Activated CD8-positive, alpha-beta memory T cell treated with anti-CD3 and anti-CD28 coated beads, Interleukin-2, amount 50 U/mL, for 1 hour (primary cell): Measurements from ENCODE around the gene ZNF681.
"Not testable (repeated sequence)": the region's sequence is repeated elsewhere in the genome, so short reads cannot be mapped to it uniquely, and the experiment has no call there.

Source experiments
- DNase-seq: peaks from one replicate; pipeline ENCODE4 v3.0.0-alpha.2; 2020; ENCODE audit errors: extremely low read depth

The ZNF681 gene

DNA sequence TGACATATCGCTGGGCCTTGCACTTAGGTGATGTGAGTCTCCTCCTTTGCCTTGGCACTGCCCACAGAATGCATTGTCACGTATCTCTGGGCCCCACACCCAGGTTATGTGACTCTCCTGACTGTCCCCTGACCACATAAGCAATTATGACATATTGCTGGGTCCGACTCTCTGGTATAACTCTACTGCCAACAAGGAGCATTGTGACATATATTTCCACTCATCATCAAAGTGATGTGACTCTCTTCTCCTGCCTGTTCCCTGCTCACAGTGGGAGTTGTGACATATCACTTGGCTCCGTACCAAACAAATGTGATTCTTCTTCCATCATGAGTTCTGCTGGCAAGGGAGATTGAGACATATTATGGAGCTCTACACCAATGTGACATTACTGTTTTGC lies 15.4 kb upstream of the ZNF681 start:
- no peak for DNase-seq

DNA sequence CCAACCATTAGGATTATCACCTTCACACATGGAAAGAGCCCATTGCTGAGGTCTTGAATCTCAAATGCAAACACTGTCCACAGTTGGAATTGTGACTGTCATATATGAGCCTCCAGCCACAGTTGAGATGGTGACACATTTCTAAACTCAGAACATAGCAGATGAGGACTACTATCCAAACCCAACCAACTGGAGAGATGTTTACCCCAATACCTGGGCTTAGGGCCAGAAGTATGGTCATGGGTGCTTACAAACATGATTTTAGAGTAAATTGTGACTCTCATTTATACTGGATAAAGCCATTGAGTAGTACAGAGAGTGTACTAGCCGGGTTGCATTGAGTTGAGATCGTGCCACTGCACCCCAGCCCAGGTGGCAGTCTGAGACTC lies 14.0 kb upstream of the ZNF681 start:
- DNase-seq: no peak

DNA sequence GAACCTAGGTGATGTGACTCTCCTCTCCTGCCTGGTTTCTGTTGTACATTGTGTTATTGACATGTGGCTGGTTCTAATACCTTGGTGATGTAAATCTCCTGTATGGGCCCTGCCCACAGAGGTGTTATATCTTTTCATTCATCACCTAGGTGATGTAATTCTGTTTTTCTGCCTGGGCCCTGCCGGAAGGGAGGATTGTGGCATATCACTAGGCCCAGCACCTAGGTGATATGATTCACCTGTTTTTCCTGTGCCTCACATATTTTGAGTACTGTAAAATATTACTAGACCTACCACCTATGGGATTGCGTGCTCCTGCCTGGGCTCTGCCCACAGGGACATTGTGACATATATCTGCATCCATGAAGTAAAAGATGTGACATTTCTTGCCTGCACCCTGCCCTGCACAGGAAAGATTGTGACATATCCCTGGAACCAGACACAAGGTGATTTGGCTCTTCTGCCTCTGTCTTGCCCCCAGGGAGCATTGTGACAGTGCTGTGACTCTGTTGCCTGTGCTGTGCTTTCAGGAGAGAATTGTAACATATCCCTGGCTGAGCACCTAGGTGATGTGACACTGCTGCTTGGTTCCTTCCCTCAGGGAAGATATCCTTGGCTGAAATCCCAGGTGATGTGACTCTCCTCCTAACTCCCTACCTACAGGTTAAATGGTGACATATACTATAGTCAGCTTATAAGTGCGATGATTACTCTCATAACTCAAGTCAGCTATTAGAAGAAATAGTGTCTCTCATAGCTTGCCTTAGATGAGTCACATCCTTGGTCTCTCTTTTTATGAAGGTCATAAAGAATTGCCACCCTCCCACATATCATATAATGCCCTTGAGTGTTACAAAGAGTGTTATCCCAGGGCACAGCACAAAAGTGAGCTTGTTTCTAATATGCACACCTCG lies 13.3 kb upstream of the ZNF681 start:
- no peak for DNase-seq

DNA sequence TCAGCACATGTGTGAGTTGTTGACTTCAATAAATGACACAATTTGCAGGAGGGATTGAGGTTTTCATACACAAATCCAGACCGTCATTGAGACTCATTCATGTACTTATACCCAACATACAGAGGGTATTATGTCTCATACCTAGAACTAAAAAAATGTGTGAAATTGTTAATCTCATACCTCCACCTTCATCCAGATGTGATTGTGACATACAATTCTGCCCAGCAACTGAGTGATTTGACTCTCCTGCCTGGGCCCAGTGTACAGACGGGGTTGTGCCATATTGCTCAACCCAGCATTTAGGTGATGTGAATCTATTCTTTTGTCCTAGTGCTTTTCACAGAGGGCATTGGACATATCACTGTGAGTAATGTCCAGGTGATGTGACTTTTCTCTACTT lies 12.6 kb upstream of the ZNF681 start:
- DNase-seq: no peak

DNA sequence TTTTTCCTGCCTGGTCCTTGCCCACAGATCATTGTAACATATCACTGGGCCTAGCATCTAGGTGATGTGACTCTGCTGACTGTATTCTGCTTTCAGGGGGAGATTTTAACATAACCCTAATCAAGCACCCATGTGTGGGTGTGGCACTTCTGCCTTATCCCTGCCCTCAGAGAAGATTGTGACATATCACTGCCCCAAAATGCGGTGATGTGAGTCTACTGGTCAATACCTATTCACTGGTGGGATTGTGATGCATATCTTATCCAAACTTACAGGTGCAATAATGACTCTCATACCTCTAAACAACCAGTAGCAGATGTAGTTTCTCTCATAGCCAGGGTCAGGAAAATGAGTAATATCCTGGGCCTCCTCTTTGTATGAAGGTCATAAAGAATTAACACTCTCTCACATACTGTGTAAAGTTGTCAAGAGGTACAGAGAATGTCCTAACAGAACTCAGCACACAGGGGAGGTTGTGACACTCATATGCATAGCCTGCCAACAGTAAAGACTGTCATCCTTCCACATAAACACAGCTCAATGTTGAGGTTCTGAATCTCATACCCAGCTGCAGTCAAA lies 12.1 kb upstream of the ZNF681 start:
- no peak for DNase-seq

DNA sequence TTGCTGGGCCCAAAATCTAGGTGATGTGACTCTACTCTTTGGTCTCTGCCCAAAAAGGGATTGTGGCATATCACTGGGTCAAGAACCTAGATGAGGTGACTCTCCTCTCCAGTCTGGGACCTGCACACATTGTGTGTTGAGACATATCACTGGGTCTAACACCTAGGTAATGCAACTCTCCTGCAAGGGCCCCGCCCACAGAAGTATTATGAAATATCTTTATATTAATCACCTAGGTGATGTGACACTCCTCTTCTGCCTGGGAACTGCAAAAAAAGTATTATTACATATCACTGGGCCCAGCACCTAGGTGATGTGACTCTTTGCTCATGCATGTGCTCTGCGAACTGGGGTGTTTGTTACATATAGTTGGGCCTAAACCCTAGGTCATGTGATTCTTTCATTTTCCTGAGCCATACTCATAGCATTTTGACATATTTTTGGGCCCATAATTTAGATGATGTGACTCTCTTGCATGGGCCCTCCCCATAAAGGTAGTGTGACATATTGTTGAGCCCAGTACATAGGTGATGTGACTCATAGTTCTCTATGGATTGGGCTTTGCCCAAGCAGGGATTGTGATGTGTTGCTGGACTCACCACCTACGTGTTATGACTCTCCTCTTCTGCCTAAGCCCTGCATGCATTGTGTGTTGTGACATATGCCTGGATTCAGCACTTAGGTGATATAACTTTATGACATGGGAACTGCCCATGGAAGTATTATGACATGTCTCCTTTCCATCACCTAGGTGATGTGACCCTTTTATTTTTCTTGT lies 11.2 kb upstream of the ZNF681 start:
- no peak for DNase-seq

DNA sequence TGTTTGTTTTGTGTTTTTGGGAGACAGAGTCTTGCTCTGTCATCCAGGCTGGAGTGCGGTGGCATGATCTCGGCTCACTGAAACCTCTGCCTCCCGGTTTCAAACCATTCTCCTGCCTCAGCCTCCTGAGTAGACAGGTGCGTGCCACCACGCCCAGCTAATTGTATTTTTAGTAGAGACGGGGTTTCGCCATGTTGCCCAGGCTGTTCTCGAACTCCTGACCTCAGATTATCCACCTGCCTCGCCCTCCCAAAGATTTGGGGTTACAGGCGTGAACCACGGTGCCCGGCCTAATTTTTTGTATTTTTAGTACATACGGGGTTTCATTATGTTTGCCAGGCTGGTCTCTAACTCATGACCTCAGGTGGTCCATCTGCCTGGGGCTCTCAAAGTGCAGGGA lies 8.3 kb upstream of the ZNF681 start:
- no peak for DNase-seq

DNA sequence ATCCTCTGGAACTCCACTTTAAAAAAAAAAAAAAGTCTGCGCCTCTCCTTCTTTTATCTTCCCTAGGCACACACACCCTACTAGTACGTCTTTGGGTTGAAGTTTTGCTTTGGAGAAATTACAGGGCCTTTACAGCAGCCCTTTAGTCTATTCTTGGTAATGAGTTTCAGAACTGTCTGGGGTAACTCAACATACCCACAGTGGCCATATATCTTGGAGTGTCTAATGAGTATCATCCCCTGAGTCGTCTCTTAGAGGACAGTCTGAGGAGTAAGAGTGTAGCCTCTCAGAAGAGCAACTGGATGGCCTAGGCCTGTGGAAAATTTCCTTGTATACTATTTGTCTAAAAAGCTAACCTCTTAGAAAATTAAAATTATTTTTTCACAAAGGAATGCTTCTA lies 6.1 kb upstream of the ZNF681 start:
- no peak for DNase-seq

DNA sequence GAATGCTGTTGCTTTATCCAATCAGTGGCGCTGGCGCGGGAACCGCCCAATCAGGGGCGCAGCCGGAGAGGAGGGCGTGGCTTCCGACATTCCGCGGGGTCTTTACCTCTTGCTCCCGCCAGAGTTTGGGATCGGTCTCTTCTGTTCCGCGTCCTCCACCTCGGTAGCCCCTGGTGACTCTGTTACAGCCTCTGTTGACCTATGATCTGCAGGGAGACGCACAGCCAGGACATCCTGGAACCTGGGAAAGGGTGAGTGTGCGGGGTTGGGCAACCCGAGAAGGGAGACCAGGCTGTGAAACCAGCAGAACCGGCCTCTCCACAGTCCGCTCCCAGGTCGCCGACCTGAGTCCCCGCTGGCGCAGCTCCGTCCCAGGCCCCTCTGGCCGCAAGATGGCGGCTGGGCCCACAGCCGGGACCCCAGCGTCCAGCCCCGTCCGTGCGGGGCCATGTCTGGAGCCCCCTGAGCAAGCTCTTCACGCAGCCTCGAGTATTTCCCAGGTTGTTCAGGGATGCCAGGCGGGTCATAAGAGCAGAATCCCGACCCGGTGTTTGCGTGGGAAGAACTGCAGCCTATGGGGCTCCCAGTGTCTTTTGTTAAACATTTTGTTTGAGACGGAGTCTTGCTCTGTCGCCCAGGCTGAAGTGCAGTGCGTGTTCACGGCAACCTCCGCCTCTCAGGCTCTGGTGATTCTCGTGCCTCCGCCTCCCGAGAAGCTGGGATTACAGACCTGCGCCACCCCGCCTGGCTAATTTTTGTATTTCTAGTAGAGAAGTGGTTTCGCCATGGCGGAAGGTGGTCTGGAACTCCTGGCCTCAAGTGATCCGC lies 4.4 kb upstream of the ZNF681 start:
- DNase-seq: no peak

DNA sequence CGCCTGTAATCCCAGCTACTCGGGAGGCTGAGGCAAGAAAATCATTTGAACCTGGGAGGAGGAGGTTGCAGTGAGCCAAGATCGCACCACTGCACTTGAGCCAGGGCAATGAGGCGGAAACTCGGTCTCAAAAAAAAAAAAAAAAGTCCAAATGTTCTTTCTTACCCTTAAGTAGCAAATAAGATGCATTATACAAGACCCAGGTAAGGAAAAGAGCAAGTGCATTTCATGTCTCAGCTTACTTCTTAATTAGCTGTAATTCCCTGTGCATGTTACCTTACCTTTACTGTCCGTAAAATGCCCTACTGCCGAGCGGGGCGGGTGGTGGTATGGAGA lies 3.8 kb upstream of the ZNF681 start:
- DNase-seq: peak; percentile 49

DNA sequence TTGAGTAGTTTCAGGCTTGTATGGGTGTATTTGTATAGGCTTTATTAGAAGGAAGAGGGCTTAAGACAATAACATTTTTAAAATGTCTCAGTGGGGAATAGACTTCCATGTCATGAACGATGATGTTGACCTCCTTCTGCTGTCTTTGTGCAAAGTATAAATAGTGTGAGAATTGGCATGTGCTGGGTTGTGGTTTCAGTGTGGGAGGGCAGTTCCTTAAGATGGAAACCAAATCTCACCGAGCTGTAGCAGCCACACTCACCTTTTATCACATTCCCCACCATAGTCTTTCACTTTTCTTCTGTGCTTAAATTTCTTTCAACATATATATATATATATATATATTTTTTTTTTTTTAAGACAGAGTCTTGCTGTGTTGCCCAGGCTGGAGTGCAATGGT lies 1.6 kb upstream of the ZNF681 start:
- DNase-seq: not testable (repeated sequence)

DNA sequence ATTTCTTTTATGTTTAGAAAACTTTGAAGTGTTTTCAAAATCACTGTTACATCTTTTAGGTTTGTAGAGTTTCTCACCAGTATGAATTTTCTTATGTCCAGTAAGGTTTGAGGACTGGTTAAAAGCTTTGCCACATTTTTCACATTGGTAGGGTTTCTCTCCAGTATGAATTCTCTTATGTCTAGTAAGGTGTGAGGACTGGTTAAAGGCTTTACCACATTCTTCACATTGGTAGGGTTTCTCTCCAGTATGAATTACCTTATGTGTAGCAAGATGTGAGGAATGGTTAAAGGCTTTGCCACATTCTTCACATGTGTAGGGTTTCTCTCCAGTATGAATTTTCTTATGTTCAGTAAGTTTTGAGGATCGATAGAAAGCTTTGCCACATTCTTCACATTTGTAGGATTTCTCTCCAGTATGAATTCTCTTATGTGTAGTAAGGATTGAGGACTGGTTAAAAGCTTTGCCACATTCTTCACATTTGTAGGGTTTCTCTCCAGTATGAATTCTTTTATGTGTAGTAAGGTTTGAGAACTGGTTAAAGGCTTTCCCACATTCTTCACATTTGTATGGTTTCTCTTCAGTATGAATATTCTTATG lies 15.0 kb downstream of the ZNF681 start:
- not testable (repeated sequence) for DNase-seq

DNA sequence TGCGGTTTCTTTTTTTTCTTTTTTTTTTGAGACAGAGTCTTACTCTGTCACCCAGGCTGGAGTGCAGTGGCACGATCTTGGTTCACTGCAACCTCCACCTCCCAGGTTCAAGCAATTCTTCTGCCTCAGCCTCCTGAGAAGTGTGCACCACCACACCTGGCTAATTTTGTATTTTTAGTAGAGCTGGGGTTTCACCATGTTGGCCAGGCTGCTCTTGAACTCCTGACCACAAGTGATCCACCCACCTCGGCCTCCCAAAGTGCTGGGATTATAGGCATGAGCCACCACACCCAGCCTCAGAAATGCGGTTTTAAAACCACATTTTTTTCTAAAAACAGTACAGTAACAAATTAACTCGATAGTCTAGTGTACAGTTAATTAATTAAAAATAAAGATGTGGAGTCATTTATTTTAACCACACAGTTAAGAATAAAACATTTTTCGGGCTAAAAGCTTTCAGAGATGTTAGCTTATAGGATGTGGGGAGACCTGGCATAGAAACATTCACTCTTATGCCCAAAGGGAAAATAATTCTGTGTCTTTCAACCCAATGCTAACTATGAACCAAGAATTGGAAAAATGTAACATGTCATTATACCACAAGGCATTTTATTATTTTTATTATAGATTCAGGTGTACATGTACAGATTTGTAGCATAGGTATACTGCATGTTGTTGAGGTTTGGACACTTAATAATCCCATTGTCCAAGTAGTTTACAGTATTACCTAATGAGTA lies 27.8 kb downstream of the ZNF681 start:
- not testable (repeated sequence) for DNase-seq

DNA sequence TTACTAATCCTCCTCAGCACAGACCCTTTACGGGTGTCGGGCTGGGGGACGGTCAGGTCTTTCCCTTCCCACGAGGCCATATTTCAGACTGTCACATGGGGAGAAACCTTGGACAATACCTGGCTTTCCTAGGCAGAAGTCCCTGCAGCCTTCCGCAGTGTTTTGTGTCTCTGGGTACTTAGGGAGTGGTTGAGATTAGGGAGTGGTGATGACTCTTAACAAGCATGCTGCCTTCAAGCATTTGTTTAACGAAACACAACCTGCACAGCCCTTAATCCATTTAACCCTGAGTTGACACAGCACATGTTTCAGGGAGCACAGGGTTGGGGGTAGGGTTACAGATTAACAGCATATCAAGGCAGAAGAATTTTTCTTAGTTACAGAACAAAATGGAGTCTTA lies 34.5 kb downstream of the ZNF681 start:
- DNase-seq: not testable (repeated sequence)

DNA sequence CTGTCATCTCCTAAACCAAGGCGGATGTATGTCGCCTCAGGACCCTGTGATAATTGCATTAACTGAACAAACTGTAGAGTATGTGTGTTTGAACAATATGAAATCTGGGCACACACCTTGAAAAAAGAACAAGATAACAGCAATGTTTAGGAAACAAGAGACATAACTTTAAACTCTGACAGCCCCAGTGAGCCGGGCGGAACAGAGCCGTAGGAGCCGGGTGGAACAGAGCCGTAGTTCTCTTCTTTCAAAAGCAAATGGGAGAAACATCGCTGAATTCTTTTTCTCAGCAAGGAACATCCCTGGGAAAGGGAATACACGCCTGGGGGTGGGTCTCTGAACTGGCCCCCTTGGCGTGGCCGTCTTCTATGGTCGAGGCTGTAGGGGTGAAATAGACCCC lies 39.9 kb downstream of the ZNF681 start:
- DNase-seq: no peak

DNA sequence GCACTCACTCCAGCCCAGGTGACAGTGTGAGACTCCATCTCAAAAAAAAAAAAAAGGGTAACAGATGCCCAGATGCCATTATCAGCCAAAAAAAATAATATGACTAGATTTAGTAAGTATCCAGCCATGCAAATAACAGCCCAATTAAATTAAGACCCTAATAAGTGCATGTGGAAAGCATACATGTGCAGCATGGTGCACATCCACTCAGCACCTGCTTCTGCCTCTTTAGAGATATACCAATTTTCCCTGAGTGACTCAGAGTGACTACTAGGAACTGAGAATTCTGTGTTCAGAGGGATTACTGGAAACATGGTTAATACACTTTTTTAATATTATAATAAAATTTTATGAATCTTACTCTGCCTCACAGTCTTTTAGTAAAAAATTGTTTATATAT lies 41.9 kb downstream of the ZNF681 start:
- no peak for DNase-seq

DNA sequence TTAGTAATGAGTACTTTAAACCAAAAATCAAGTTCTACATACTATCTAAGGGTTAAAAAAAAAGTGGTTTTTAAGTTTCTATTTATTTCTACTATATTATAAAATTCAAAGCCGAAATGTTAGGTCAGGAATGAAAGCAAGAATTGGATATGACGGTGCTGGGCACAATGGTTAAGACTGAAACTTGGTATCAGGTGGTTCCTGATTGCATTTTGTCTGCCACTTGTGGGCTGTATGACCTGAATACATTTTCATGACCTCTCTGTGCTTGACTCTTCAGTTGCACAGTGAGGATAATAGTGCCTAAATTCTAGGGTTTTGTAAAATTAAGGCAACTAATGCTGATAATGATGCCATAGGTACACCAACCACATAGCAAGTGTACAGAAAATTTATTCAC lies 49.3 kb downstream of the ZNF681 start:
- no peak for DNase-seq

DNA sequence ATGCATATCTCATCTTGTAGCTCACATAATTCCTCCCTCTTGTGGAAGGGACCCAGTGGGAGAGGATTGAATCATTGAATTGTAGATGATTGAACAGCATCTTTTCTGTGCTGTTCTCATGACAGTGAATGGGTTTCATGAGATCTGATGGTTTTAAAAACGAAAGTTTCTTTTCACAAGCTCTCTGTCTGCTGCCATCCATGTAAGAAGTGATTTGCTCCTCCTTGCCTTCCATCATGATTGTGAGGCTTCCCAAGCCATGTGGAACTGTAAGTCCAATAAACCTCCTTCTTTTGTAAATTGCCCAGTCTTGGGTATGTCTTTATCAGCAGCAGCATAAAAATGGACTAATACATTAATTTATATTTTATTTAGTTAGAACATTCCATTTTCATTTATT lies 52.0 kb downstream of the ZNF681 start:
- no peak for DNase-seq

DNA sequence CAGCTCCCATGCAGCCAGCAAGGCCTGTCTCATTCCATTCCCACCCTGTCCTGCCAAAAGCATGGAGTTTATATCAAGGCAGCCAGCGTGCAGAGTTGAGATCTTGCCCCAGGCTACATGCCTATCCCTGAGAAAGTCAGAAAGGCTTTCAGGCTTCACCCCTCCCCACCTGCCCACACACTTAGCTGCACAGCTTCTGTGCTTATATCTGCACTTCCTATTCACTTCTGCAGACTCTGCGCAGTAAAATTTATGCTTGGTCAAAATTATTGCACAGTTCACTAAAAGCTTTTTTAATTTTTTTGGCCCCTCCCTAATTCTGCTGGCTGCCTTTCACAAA lies 59.2 kb downstream of the ZNF681 start:
- no peak for DNase-seq

DNA sequence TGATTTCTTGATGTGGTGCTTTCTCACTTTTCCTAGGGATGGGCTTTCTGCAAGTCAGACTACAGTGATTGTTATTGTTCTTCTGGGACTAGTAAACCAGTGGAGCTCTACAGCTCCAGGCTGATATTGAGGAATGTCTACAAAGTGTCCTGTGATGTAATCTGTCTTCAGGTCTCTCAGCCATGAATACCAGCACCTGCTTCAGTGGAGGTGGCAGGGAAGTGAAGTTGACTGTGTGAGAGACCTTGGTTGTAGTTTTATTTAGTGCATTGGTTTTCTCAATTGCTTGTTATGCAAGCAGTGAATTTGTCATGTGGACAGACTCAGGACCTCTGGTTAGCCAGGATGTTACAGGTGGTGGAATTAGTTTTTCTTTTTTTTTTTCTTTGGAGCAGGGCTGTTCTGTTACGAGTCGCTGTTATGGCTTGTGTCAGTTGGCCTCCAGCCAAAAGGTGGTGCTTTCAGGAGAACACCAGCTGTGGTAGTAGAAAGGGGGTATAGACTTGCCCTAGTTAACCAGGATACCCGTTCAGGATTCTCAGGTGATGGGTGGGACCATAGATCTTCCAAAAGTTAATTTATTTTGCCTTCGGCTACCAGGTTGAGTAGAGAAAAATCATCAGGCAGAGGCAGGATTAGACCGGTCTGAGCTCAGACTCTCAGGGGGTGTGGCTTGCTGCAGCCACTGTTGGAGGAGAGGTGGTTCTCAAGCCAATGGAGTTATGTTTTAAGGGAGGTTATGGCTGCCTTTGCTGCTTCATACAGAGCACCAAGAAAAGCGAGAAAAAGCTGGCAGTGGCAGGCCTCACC lies 59.8 kb downstream of the ZNF681 start:
- no peak for DNase-seq
